GM12872 (cell line): ENCODE data around the gene WIPF3.

Experiments used
- TF ChIP-seq, protein P1 (sequence below): IDR thresholded peaks from 3 replicates; pipeline ENCODE4 v1.5.1; 2011; ENCODE audit warnings: low read depth, mild to moderate bottlenecking, low read length, moderate library complexity; ENCODE audit not compliant: insufficient read depth

WIPF3 gene

DNA sequence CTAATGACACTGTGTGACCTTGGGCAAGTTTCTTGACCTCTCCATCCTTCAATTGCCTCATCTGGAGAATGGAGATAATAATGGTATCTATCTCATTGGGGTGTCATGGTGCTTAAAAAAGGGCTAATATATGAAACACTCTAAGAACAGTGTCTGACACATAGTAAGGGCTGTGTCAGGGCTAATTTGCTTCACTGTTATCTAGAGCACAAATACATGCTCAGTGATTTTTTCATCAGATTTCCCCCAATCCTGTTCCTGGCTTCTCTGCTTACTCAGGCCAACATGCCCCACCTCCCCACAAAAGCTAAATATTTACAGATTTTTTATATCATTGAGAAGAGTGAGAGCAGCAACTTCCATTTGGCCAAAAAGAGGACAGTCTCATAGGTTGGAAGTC lies 20.6 kb downstream of the WIPF3 start:
- TF ChIP-seq, protein P1, sequence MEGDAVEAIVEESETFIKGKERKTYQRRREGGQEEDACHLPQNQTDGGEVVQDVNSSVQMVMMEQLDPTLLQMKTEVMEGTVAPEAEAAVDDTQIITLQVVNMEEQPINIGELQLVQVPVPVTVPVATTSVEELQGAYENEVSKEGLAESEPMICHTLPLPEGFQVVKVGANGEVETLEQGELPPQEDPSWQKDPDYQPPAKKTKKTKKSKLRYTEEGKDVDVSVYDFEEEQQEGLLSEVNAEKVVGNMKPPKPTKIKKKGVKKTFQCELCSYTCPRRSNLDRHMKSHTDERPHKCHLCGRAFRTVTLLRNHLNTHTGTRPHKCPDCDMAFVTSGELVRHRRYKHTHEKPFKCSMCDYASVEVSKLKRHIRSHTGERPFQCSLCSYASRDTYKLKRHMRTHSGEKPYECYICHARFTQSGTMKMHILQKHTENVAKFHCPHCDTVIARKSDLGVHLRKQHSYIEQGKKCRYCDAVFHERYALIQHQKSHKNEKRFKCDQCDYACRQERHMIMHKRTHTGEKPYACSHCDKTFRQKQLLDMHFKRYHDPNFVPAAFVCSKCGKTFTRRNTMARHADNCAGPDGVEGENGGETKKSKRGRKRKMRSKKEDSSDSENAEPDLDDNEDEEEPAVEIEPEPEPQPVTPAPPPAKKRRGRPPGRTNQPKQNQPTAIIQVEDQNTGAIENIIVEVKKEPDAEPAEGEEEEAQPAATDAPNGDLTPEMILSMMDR = no peak

DNA sequence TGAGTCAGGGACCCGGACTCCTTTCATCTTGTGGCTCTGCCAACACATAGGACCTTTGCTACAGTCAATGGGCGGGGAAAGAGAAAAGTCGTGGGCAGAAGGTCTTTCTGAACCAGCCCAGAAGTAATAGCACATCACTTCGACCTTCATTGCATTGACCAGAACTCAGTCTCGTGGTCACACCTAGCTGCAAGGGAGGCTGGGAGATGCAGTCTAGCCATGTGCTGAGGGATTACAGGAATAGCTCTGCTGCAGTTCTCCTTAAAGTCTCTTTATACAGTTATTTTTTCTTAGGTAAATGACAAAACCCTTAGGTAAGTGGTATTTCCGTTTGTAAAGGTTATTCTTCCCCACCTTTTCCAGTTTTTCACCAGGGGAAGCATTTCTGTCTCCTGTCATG lies 25.4 kb downstream of the WIPF3 start:
- TF ChIP-seq, protein P1 = no peak

DNA sequence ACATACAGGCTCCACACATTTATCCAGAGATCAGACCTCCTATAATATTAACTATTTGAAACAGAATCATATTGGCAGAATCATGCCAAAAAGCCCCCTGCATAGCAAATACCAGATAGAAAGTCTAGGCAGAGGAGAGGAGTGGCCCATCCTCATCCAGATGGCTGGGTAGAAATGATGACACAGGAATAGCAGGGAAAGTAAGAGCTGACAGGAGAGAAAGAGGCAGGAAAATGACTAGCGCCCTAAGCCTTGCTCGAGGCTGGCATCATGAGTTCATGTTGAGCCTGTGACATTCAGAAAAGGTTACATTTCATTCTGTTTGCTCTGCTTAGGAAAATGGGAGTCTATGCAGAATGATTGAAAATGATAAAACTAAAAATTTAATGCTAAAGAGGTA lies 27.6 kb downstream of the WIPF3 start:
- TF ChIP-seq, protein P1 = no peak

DNA sequence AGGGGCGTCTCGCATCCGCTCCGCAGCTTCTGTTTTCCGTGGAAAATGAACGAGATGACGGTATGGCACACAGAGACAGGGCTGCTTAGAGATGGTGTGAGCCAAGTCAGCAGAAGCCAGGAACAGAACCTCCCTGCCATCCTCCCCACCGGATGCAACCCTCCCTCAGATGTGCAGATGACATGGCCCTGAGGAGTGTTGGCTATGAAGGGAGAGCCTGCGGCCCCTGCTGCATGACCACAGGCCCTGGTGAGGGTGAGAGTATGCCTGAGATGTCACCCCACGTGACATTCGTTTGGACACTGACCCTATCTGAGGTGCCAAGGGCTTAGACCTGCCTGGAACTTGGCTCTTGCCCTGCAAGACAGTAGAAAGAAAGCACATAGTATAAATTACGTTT lies 29.4 kb downstream of the WIPF3 start:
- TF ChIP-seq, protein P1 = no peak

DNA sequence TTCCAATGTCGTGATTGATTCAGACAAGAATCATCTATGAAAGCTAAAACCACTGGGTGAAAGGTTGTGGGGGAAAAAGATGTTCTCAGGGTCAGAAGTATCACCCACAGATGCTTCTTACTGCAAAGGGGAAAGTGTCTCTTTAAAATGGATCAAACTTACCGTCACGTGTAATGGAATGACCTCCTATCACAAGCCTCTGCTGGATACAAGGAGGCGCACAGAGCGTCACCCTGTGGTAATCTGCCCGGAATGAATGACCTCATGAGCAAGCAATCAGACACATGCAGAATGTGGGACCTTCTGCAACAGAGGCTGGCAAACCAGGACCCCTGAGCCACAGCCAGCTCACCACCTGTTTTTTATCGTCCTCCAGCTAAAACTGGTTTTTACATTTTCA lies 33.0 kb downstream of the WIPF3 start:
- TF ChIP-seq, protein P1 = no peak

DNA sequence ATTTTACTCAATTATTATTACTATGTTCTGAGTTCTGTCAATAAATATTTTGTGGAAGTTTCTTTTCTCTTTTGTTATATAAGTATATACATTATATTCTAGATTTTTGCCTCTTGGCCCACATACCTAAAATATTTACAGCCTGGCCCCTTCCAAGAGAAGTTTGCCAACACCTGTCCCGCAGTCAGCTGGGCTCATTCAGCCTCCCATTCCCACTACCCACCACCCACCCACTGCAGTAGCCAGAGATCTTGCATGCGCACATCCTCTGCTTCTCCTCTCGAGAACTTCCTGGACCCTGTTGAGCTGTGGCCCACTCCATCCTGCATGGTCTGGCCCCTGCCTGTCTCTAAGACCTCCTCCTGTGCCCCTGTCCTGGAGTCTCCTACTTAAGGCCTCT lies 33.6 kb downstream of the WIPF3 start:
- TF ChIP-seq, protein P1 = no peak

DNA sequence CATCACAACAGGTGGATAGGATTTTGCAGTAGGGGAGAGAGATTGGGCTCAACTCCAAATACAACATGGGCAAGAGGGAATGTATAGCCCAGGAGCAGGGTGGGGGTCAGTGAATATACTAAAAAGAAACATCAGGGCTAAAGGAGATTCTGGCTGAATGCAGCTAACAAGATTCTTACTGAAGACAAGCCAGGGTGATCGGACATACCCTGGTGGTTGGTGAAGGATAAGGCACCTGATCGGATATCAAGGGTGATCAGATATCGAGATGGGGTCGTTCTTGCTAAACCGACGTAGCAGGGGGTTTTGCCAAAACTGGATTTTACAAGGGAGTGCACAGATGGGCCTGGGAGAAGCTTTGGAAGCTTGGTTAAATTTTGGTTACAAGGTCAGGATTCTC lies 34.4 kb downstream of the WIPF3 start:
- TF ChIP-seq, protein P1 = no peak
